ENCODE measurements around the gene POLDIP2. TPM values are rescaled to one million over a fixed set of nuclear protein-coding genes. Genes with fewer than 3 reads are reported as not detected.

POLDIP2 gene, protein sequence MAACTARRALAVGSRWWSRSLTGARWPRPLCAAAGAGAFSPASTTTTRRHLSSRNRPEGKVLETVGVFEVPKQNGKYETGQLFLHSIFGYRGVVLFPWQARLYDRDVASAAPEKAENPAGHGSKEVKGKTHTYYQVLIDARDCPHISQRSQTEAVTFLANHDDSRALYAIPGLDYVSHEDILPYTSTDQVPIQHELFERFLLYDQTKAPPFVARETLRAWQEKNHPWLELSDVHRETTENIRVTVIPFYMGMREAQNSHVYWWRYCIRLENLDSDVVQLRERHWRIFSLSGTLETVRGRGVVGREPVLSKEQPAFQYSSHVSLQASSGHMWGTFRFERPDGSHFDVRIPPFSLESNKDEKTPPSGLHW
- 81.4 and 95.5 TPM in 2 replicates for total RNA-seq

DNA sequence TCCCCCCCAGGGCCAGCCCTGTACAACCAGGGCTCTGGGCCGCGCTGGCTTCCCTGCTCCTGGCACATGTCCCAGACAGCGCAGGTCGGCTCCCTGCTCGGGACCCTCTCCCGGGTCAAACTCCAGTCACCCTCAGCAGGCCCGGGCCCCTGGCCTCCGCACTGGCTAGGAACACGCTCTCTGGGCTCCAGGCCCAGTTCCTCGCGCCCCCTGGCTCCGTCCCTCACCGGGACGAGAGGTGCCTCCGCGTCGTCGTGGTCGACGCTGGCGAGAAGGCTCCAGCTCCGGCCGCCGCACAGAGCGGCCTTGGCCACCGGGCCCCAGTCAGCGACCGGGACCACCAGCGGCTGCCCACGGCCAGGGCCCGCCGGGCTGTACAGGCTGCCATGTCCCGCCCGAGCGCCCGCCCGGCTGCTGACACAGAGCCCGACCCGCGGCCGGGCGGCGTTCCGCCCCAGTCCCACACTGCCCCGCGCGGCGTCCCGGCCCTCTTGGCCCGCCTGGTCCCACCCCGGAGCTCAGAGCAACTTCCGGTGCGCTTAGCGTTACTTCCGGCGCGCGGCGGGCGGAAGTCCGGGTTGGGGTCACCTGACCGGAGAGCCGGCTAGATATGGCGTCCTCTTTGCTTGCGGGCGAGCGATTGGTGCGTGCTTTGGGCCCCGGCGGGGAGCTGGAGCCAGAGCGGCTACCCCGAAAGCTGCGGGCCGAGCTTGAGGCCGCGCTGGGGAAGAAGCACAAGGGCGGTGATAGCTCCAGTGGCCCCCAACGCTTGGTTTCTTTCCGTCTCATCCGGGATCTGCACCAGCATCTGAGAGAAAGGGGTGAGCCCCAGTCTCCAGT, at the start of gene POLDIP2:
TSS of gene POLDIP2 (minus strand) at position 467 of the 840 bp plus-strand sequence. CDS start at position 388, 79 bp downstream.

DNA sequence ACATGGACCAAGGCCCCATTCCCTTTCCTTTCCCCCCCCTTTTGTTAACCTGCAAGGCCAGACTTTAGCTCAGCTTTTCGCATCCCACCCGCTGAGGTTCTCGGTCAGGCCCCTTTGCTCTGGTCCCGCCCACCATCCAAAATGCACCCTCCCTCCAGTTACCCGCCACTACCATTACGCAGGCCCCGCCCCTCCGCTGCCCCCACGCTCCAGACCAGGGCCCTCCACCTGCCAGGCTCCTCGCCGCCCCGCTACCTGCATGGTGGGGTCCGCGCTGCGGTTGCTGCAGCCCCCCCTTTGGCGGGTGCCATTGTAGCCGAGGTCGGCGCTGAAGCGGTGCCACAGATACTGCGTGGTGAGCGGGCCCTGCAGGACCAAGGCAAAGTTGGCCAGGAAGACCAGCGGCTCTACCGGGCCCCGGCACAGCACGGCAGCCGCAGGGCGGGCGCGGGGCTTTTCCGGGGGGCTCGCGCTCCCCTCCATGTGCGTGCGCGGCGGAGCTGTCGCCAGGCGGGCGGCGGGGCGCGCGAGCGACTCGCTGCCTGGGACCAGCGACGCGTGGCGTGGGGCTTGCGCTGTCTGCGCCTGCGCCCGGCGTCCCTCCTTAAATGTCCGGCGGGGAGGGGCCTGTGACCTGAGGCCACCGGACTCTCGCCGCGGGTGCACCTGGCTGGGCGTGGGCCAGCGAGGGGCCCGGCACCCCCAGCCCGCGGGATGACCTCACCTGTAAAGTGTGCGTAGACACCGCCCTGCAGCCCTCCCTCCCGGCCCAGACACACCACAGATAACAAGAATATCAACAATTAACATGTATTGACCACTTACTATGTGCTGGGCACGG, 48.5 kb upstream of the POLDIP2 start, which contains the start of gene SLC46A1:
TSS of gene SLC46A1 (minus strand) at position 581 of the 841 bp plus-strand sequence. CDS start at position 483, 98 bp downstream.

DNA sequence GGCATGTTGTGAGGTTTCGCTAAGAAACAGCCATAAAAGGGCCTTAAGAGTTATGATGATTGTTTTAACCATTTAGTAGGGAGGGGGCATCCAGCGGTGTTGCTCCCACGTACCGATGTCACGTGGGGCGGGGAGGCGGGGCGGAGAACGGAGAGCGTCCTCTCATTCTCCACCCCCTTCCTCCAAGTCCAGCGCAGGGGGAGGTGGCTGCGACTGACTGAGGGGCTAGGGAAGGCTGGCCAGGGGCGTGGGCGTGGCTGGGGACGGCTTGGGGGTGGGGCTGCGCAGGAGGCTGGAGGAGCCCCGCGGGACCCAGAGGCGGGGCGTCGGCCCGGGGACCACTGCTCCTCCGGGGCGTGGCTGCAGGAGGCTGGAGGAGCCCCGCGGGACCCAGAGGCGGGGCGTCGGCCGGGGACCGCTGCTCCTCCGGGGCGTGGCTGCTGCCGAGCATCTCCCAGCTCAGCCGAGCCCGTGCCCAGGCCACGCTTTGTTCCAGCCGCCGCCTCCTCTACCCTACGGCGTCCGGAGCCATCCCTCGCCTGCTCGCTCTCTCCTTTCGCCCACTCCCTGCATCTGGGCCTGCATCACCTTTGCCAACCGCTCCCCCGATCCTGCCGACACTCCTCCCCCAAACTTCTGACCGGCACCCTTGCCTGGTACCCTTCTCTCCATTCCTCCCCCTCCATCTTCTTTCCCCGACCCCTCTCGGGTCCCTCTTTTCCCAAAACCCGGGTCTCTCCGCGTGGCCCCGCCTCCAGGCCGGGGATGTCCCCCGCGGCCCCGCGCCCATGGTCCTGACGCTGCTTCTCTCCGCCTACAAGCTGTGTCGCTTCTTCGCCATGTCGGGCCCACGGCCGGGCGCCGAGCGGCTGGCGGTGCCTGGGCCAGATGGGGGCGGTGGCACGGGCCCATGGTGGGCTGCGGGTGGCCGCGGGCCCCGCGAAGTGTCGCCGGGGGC, 14.2 kb upstream of the POLDIP2 start, which contains the start of gene SARM1:
TSS of gene SARM1 (plus strand) at position 450 of the 958 bp plus-strand sequence. CDS start at position 789, 339 bp downstream.

DNA sequence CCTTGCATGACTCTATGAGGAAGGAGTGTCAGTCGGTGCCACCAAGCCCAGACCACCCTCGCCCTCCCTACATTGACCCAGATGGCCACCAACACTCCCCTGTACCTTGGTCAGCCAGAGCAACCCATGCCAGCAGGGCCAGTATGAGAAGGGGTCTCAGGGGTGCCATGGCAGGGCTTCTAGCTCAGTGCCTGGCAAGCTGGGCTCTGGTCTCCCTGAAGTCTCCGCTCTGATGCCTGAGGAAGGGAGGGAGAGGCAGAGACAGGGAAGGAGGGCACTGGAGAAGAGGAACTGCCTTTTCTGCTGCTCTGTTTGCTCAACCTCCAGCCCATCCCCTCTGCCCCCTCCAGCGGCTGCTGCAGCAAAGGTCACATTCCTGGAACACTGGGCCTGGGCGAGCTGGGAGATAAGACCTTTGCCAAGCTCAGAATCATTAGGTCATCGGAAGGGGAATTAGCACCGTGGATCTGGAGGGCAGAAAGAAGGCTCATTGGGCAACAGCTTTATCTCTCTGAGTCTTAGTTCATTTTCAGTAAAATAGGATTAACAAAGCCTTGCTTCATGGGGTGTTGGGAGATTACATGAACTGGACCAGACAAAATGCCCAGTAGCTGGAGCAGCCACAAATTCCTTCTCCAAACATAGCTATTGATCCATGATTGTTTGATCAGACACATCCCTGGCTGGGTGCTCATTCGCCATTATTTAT, 12.9 kb upstream of the POLDIP2 start, which contains the start of gene VTN:
TSS of gene VTN (minus strand) at position 273 of the 709 bp plus-strand sequence. CDS start at position 169, 104 bp downstream.

DNA sequence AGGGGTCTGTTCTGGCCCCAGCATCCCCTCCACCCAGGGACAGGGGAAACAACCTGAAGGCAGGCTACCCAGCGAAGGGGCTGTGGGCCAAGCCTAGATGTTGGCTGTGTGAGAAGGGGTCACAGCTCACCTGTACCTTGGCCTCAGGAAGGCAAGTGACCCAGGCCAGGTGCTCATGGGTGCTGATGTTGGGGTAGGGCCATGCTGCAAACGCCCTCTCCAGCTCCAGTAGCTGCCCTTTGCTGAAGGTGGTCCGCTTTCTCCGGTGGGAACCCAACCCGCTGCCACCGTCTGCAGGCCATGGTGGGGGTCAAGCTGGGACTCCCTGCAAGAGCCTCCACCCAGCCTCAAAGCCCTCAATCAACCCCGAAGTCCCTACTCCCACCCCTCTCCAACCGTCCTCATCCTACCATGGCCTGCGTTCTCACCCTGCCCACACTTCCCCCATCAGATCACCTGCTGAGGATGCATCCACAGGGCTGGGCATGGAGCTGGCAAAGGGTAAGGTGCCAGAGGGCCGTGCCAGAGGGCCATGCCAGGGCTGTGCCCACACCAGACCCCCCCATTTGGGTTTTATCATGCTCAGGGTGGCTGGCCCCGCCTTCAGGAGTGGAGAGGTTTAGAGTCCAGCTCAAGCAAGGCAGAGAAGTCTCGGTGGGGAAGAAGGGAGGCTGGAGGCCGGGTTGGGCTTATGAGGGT, 7.5 kb upstream of the POLDIP2 start, which contains the start of gene SEBOX:
TSS of gene SEBOX (minus strand) at position 535 of the 699 bp plus-strand sequence. CDS start at position 487, 48 bp downstream.

DNA sequence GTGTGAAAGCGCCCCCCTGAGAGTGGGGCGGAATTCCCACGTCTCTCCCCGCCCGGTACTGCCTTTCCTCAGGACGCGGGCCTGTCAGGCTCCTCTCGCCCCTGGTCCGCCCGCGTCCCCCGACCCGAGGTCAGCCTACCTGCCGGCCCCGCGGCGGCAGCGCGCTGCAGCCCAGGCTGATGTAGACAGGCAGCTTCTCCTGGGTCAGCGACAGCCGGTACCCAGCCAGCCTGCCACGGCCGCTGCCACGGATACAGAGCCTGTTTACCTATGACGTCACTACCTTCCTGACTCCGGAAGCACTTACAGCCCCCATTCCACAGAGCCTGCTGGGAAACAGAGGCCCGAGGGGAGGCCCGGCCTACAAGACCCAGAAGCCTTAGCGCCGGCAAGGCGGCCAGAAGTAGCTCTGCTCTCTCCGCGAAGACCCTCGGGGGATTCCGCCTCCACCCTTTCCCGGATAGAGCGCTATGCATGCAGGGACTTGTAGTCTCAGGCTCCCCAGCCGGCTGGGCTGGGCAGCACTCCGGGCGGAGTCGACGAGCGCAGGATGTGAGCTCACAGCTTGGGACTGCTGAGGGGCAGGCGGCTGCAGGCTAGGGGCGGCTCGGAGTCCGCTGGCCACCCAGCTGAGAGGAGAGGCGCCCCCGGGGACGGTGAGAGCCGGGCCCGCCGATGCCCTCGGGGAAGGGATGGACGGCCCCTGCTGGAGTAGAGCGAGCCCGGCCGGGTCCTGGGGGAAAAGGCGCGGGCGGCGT, 21.9 kb downstream of the POLDIP2 start, which contains the start of the genes IFT20 and TNFAIP1:
TSS of gene IFT20 (minus strand) at position 272 of the 758 bp plus-strand sequence. CDS start 3,487 bp downstream, outside the sequence.
TSS of gene TNFAIP1 (plus strand) at position 561 of the 758 bp plus-strand sequence. CDS start 3,761 bp downstream, outside the sequence.

DNA sequence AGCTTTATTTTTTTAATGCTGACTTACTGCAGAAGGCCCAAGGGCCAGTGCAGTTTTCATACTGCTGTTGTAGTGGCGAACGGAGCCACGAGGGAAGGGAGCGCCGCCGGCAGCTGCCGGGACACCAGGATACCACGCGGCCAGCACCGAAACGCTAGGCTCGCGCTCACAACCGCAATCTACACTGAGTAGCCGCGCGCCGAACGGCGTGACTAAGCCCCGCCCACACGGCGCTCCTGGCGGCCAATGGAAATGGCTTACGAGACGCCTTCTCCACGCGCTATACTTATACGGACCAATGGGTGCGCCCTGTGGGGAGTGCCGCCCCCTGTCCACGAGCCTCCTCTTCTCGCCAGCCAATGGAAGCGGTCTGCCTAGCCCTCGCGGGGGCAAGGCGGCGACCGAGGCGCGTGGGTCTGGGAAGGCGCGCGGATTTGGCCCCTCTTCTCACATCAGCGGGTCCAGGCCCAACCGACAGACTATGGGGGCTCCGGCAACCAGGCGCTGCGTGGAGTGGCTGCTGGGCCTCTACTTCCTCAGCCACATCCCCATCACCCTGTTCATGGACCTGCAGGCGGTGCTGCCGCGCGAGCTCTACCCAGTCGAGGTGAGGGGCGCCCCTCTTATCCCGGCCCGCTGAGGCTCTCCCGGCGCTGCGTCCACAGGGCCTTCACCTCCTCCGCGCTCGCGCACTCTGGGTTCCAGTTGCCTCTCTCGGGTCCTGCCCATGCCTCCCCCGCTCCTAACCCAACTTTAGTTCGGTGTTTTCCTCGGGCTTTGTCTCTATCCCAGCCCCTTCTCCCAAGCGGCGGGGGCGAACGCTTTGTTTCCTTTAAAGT, 38.3 kb downstream of the POLDIP2 start, which contains the start of gene TMEM97:
TSS of gene TMEM97 (plus strand) at position 442 of the 839 bp plus-strand sequence. CDS start at position 482, 40 bp downstream.

Other genes with a start within 250 kb of the POLDIP2 start
- 7.8 TPM in 2 replicates for gene TMEM97, start 38.3 kb downstream of the POLDIP2 start, total RNA-seq
- 44.9 and 56.0 TPM in 2 replicates for gene IFT20, start 22.1 kb downstream of the POLDIP2 start, total RNA-seq
- 35.6 and 44.3 TPM in 2 replicates for gene TNFAIP1, start 21.8 kb downstream of the POLDIP2 start, total RNA-seq
- gene SEBOX, start 7.7 kb upstream of the POLDIP2 start, total RNA-seq: not detected in 2 replicates
- gene VTN, start 12.8 kb upstream of the POLDIP2 start, total RNA-seq: 1.7 and 3.4 TPM in 2 replicates
- gene SARM1, start 14.2 kb upstream of the POLDIP2 start, total RNA-seq: 14.2 and 14.9 TPM in 2 replicates
- gene SLC46A1, start 48.7 kb upstream of the POLDIP2 start, total RNA-seq: 11.4 and 16.4 TPM in 2 replicates
- gene SLC13A2, start 116.1 kb upstream of the POLDIP2 start, total RNA-seq: not detected in 2 replicates
- not detected in 2 replicates for gene FOXN1, start 148.8 kb upstream of the POLDIP2 start, total RNA-seq
- 35.9 and 41.8 TPM in 2 replicates for gene UNC119, start 195.1 kb upstream of the POLDIP2 start, total RNA-seq
- gene PIGS, start 214.0 kb upstream of the POLDIP2 start, total RNA-seq: 117 and 163 TPM in 2 replicates
- 230 and 260 TPM in 2 replicates for gene ALDOC, start 219.4 kb upstream of the POLDIP2 start, total RNA-seq
- gene SPAG5, start 241.5 kb upstream of the POLDIP2 start, total RNA-seq: 6.0 and 13.3 TPM in 2 replicates